GM21360 (cell line): ENCODE results near the gene DFFA.
"Not testable (repeated sequence)": the region's sequence is repeated elsewhere in the genome, so short reads cannot be mapped to it uniquely, and the experiment has no call there.

Source experiments
- ATAC-seq: cut with Tn5 transposase; IDR thresholded peaks from one replicate; pipeline ENCODE4 v1.9.1; 2021; ENCODE audit warnings: mild to moderate bottlenecking, moderate library complexity; ENCODE audit not compliant: unreplicated experiment

Gene DFFA

DNA sequence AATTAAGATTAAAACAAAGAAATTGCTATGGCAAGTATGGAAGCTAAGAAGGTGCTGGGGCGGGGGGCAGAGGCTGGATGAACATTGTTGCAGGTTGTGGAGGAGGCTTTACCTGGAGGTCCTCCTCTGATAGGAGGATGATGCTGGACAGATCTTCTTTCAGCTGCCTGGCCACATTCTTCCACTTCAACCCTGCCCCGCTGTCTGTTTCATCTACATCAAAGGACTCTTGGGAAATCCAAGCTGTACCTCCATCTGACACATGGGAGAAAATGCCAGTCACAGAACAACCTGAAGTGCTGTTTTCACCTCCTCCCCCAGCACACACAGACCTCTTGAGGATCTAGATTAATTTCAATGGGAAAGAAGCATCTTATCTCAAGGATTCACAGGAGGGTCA is 5.3 kb downstream of the DFFA start:
- no peak for ATAC-seq

DNA sequence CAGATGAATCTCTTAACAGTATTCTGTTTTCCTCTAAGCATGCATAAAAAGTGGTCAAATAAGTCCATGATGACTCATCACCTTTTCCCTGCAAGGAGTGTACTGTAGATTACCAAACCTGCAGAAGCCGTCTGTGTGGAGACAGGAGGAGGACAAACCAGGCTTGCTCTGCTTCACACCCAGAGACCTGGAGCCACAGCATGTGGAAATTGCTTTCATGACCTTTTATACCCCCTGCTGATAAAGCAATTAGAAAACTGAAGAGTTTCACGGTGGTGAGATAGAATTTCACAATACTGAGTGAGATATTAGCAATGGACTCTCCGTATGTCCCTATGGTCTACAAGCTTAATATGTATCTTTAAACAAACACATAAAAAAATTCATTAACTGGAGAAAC is 13.1 kb downstream of the DFFA start:
- no peak for ATAC-seq

DNA sequence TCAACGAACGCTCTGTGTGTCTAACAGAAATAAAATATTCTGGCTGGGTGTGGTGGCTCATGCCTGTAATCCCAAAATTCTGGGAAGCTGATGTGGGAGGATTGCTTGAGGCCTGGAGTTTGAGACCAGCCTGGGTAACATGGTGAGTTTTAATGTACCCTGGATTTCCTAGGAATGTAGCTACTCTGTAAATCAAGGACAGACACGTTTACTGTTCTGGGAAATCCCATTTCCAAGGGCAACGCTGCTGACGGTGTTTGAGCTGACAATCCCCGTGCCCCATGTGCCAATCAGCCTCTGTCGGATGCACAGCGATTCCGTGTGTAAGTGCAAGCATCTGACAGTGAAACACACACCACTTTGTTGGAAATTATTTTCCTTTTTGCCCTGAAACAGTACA is 14.5 kb downstream of the DFFA start:
- no peak for ATAC-seq

- not testable (repeated sequence) for ATAC-seq
Measured at GRCh38 chr1:10457462-10457861, 14.9 kb downstream of the DFFA start.

GRCh38 chr1:10456661-10457060 is 15.7 kb downstream of the DFFA start:
- no peak for ATAC-seq

DNA sequence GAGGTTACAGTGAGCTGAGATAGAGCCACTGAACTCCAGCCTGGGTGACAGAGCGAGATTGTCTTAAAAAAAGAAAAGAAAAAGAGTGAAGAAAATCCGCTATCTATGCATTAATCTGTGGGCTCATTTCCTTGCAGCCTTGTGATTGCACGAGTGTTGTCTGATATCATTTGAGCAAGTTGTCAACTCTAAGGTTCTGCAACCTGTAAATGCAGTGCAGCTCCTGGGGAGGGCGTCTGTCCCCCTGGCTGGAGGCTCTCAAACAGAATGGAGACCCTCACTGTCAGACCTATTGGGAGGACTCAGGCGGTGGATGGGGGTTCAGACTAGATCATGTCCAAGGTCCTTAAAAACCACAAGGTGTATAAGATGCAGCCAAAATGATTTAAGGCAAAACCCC is 16.3 kb downstream of the DFFA start:
- no peak for ATAC-seq

DNA sequence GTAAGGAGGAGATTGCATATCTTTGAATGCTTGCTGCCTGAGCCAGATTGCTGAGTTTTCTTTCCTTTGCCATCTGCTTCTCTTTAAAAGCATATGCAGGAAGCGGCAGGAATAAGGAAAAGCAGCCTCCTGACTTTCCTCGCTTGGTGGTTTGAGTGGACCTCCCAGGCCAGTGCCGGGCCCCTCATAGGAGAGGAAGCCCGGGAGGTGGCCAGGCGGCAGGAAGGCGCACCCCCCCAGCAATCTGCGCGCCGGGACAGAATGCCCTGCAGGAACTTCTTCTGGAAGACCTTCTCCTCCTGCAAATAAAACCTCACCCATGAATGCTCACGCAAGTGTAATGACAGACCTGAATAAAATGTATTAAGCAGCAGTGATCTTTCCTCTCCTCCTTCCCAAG is 21.0 kb downstream of the DFFA start:
- no peak for ATAC-seq

DNA sequence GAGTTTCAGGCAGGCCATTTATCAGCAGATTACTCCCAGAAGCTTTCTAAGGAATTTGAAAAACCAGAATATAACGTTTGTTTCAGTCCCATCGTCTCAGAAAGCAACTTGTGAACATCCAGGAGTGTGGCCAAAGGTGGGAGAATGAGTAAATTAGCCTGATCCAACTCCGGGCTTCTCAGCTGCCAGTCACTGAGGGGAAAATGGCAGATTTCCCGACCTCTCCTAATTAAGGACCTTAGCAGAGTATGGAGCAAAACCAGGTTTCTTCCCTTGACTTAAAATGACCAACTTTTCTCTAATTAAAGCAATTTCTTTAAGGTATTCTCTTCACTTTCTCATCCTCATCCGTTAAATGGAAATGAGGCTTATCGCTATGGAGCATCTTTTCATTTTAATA is 21.5 kb downstream of the DFFA start:
- no peak for ATAC-seq

DNA sequence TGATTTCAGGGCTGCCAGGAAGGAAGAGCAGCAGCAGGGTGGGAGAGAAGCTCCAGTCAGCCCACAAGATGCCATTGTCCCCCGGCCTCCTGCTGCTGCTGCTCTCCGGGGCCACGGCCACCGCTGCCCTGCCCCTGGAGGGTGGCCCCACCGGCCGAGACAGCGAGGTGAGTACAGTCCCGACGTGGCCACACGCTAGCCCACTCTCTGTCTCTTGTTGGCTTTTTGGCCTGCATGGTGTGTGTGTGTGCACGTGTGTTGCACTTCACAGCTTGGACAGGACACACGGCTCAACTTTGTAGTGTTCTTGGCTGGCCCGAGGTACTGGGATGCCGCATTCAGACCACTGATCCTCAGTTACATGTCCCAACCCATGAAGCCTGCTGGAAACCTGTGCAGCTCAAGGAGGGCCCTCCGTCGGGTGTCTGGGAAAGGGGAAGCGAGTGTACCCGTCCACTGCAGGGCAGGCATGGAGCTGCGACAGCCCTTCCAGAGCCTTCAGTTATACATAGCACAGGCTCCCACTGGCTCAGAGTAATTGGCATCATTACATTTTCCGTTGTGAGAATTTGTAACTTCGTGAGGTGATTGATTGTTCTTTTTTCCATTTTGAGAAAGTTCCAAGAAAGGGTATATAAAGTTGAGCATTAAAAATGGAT is 22.0 kb downstream of the DFFA start:
- no peak for ATAC-seq

- no peak for ATAC-seq
Measured at GRCh38 chr1:10449751-10450150, 22.6 kb downstream of the DFFA start, which contains the start of gene CORT. TSS of gene CORT (plus strand) at chr1:10450031. CDS start at chr1:10450224, 193 bp downstream.

DNA sequence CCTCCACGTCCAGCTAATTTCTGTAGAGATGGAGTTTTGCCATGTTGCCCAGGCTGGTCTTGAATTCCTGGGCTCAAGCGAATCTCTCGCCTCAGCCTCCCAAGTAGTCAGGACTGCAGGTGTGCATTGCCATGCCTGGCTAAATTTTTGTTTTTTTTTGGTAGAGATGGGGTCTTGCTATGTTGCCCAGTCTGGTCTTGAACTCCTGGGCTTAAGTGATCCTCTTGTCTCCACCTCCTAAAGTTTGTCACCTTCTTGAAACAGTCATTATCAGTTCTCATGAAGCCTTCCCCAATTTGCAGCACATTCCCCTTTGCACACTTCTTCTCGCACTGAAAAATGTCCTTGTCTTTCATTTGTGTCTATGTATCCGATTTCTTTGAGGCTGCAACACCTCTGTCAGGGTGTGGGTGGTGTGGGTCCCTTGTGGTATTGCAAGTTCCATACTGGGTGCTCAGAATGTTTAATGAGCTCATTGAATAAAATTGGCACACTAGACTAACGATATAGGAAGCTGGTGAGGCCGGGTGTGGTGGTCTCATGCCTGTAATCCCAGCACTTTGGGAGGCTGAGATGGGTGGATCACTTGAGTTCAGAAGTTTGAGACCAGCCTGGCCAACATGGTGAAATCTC is 25.4 kb downstream of the DFFA start:
- ATAC-seq = no peak

- no peak for ATAC-seq
Measured at GRCh38 chr1:10444795-10445397, 27.4 kb downstream of the DFFA start.

DNA sequence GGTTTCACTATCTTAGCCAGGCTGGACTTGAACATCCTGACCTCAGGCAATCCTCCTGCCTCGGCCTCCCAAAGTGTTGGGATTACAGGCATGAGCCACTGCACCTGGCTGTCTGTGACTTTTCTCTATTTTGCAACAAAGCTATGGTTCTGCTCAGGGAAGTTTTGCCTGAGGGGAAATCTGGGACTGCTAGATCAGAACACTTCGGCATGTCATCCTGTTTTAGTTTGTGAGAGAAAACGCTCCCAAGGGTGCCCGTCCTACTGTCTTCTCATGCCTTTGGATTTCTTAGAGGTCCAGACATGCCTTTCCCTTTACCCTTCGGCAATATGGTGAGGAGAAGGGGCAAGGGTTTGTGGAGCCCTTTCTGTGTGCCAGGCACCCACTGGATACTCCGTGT is 28.1 kb downstream of the DFFA start:
- no peak for ATAC-seq

DNA sequence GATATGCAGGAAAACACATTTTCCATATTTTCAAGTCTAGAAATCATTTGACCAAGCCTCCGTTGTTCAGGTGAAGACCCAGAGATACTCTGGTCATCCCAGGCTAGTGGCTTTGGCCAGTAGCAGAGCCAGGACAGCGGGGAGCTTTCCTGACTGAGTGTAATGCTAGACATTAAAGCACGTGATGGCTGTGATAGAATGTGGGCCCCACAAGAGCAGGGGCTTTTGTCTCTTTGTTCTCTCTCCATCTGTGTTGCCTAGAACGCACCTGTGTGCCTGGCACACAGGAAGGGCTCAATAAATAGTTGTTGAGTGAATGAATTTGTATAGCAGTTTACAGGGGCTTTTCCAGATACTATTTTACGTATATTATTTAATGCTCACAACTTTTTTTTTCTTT is 31.5 kb downstream of the DFFA start:
- no peak for ATAC-seq

- ATAC-seq = no peak
Measured at GRCh38 chr1:10440305-10440704, 32.0 kb downstream of the DFFA start.

- ATAC-seq = no peak
Measured at GRCh38 chr1:10438677-10439163, 33.6 kb downstream of the DFFA start.

DNA sequence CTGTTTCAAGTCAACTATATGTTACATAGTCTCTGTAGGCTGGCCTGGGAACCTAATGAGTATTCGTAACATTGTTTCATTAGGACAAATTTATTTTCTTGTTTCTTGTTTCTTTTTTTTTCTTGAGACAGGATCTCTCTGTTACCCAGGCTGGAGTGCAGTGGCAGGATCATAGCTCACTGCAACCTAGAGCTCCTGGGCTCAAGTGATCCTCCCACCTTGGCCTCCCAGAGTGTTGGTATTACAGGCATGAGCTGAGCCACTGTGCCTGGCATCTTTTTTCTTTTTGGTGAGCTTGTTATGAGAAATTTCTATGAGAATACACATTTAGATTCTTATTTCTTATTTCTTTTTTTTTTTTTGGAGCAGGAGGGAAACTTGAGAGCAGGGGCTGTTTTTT is 35.3 kb downstream of the DFFA start:
- ATAC-seq = no peak

DNA sequence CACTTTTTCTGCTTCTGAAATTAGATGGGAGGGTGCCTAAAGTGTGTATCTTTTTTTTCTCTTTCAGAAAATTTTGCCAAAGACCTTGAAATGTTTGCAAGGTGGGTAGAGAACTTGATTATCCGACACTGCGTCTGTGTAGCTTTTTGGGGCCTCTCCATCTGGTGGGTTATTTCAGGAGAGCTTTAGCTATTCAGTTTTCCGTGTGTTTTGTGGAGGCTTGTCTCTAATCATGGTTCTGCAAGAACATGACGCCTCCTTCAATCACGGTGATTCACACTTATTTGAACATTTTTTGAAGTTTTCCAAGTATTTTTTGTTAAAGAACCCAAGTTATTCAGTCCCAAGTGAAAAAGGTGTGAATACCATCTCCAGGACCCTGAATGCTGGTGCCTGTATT is 37.7 kb downstream of the DFFA start:
- ATAC-seq = no peak

DNA sequence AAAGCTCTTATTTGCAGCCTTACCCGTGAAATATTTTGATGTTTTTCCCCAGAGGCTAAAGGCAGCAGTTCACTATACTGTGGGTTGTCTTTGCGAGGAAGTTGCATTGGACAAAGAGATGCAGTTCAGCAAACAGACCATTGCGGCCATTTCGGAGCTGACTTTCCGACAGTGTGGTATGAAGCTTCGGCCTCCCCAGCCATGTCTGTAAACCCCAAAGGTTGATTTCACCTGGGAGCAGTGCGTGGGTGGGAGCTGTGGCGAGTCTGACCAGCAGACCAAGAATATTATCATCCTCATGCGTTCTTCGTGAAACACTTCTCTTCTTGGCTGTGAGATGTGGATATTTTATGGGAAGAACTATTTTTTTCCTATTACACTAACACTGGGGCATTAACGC is 38.5 kb downstream of the DFFA start:
- ATAC-seq = no peak

GRCh38 chr1:10432910-10433700 is 39.2 kb downstream of the DFFA start:
- no peak for ATAC-seq

GRCh38 chr1:10431070-10431730 is 41.1 kb downstream of the DFFA start:
- no peak for ATAC-seq
